KOPT-K1 (cell line): ENCODE data around the gene TMEM164.

Experiments used
- H3K27ac ChIP-seq: fragments of 200-600 bp; sonication (generic); 2 replicates; pipeline ENCODE4 v1.5.1; 2016; ENCODE audit warnings: antibody characterized with exemption, mild to moderate bottlenecking, low read depth, low read length; ENCODE audit not compliant: poor library complexity, severe bottlenecking
- H3K36me3 ChIP-seq: fragments of 200-600 bp; sonication (generic); 2 replicates; pipeline ENCODE4 v1.5.1; 2017; ENCODE audit warnings: antibody characterized with exemption, mild to moderate bottlenecking, low read length, moderate library complexity; ENCODE audit not compliant: insufficient read depth
- H3K9me3 ChIP-seq: fragments of 200-600 bp; sonication (generic); 2 replicates; pipeline ENCODE4 v1.5.1; 2017; ENCODE audit warnings: antibody characterized with exemption, low read length, mild to moderate bottlenecking; ENCODE audit not compliant: insufficient read depth, poor library complexity, severe bottlenecking

The TMEM164 gene

DNA sequence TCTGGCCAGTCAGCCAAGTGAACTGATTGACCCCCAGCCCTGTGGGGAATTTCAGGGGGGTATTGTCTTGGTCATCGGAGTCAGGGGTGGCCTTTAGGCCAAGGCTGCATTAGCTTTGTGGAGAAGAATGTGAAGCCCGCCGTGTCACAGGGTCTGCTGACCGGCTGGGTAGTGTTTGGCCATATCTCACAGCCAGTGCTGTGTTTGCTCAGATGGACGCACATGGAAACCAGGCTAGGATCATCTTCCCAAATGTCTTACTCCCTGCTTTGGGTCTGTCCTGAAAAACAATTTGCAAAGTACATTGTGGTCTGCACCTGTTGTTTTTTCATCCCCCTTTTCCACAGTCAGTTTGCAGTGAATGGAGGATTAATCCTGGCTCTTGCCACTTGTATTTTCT lies 13.0 kb downstream of the TMEM164 start:
- Histone ChIP-seq H3K9me3 (no peaks in the 10 kb centered on the region), H3K36me3 (peaks cover 85% of the 10 kb centered on the region), H3K27ac (no peak overlapping the region)

GRCh38 chrX:110020536-110020935 lies 17.6 kb downstream of the TMEM164 start:
- H3K36me3 ChIP-seq, result peaks cover 87% of the 10 kb centered on the region
- H3K9me3 ChIP-seq, result no peaks in the 10 kb centered on the region
- no peak overlapping the region for H3K27ac ChIP-seq

- no peaks in the 10 kb centered on the region for H3K9me3 ChIP-seq
- peaks cover 86% of the 10 kb centered on the region for H3K36me3 ChIP-seq
- H3K27ac ChIP-seq, result peak overlapping the region; percentile 14
These were observed 18.5 kb downstream of the TMEM164 start for GRCh38 chrX:110021258-110022022.

DNA sequence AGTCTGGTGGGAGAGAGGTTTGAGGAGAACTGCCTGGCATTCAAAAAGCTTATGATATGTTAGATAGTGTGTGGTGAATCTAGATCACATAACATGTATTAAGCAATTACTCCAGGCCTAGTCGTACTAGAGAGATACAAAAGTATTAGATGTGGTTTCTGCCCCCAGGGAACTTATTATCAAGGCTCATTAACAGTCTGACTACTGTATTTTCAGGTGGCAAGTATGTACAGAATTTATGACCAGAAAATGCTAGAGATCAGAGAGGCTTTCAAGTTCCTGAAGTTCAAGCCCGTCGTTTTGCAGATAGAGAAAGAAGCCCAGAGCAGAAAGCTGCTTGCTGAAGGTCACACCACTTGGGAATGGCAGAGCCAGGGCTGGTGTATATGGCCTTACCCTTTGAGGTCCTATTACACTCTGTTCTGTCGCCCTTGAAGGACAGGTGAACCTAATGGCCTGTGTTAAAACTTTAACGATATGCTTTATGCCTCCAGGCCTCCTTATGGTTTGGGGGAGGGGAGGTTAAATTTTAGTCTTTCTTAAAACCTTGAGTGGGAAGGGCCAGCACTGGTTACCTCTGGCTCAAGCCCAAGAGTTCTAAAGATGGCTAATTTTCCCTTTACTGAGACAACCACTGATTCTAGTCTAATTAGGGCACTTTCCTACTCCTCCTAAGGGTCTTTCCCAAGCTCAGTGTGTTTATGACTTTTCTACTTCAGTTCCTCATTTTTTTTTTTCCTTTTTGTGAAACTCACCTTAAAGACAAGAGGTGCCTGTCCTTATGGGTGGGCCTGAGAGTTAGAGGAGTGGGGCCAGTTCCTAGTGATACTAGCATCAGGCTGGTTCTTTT lies 19.9 kb downstream of the TMEM164 start:
- Histone ChIP-seq H3K27ac (peak overlapping the region; percentile 31), H3K36me3 (peaks cover 79% of the 10 kb centered on the region), H3K9me3 (no peaks in the 10 kb centered on the region)

- Histone ChIP-seq H3K9me3 (no peaks in the 10 kb centered on the region), H3K27ac (no peak overlapping the region), H3K36me3 (peaks cover 65% of the 10 kb centered on the region)
These were observed 22.5 kb downstream of the TMEM164 start for GRCh38 chrX:110025395-110025794.

GRCh38 chrX:110026099-110026844 lies 23.4 kb downstream of the TMEM164 start:
- H3K27ac ChIP-seq, result no peak overlapping the region
- H3K9me3 ChIP-seq, result no peaks in the 10 kb centered on the region
- H3K36me3 ChIP-seq, result peaks cover 58% of the 10 kb centered on the region

GRCh38 chrX:110032534-110033147 lies 29.7 kb downstream of the TMEM164 start:
- H3K27ac ChIP-seq, result no peak overlapping the region
- H3K36me3 ChIP-seq, result peaks cover 6% of the 10 kb centered on the region; the same call in 1 of the 2 replicates
- H3K9me3 ChIP-seq, result no peaks in the 10 kb centered on the region

DNA sequence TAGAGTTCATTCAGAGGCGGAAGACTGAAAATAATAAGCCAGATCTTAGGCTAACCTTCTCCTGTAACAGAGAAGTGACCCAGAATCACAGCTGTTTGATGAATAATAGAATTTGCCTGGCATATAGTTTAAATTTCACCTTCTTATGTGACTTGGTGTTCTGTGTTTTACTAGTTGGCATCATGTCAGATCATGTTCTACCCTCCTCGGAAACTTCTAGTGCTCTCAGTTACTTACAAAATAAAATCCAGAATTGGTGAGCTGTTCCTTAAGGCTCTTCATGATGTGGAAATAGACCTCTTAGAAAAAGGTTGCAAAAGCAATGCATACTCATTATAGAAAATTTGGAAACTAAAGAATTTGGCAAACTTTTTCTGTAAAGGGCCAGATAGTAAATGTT lies 31.1 kb downstream of the TMEM164 start:
- Histone ChIP-seq H3K9me3 (no peaks in the 10 kb centered on the region), H3K36me3 (peaks cover 8% of the 10 kb centered on the region), H3K27ac (no peak overlapping the region)

GRCh38 chrX:110036162-110037033 lies 33.5 kb downstream of the TMEM164 start:
- Histone ChIP-seq H3K27ac (no peak overlapping the region), H3K9me3 (no peaks in the 10 kb centered on the region)

GRCh38 chrX:110037178-110037577 lies 34.3 kb downstream of the TMEM164 start:
- no peaks in the 10 kb centered on the region for H3K9me3 ChIP-seq
- H3K36me3 ChIP-seq, result peaks cover 16% of the 10 kb centered on the region; the same call in 1 of the 2 replicates
- no peak overlapping the region for H3K27ac ChIP-seq

More at GRCh38 chrX:110036162-110037033, 33.5 kb downstream of the TMEM164 start:
- H3K36me3 ChIP-seq, result peaks cover 16% of the 10 kb centered on the region; the same call in 1 of the 2 replicates

GRCh38 chrX:110038900-110039299 lies 36.0 kb downstream of the TMEM164 start:
- H3K36me3 ChIP-seq, result peaks cover 16% of the 10 kb centered on the region; the same call in 1 of the 2 replicates
- no peak overlapping the region for H3K27ac ChIP-seq
- no peaks in the 10 kb centered on the region for H3K9me3 ChIP-seq

DNA sequence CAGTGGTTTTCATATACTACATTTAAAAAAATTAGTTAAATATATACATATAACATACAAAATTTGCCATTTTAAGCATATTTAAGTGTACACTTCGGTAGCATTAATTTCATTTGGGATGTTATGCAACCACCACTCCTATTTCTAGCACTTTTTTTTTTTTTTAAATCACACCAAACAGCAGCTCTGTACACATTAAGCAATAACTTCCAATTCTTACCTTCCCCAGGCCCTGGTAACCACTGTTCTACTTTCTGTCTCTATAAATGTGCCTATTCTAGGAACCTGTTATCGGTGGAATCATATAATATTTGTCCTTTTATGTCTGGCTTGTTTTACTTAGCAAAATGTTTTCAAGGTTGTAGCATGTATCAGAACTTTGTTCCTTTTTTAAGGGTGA lies 39.1 kb downstream of the TMEM164 start:
- H3K36me3 ChIP-seq, result peaks cover 35% of the 10 kb centered on the region; the same call in 1 of the 2 replicates

GRCh38 chrX:110042496-110042895 lies 39.6 kb downstream of the TMEM164 start:
- Histone ChIP-seq H3K9me3 (no peaks in the 10 kb centered on the region), H3K27ac (no peak overlapping the region), H3K36me3 (peaks cover 38% of the 10 kb centered on the region; the same call in 1 of the 2 replicates)

More for the DNA sequence above, 39.1 kb downstream of the TMEM164 start:
- H3K9me3 ChIP-seq, result no peaks in the 10 kb centered on the region
- H3K27ac ChIP-seq, result no peak overlapping the region

DNA sequence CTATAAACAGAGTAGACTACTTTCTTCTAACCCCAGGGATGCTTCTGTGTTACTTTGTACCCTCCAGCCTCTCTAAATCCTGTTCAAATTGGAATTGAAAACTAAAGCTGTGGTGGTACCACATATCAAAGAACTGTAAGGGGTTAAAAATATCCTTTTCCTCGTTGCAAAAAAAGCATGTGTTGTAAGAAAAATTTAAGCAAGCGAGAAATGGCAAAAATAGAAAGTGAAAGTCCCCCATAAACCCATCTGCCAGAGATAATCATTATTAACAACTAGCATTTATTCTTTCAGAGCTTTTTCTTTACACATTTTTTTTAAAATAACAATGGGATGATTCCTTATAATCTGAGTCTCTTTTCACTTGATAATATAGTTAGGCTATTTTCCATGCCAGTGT lies 40.6 kb downstream of the TMEM164 start:
- H3K36me3 ChIP-seq, result peaks cover 34% of the 10 kb centered on the region; the same call in 1 of the 2 replicates
- peak overlapping the region; percentile 38 for H3K27ac ChIP-seq
- no peaks in the 10 kb centered on the region for H3K9me3 ChIP-seq
